NCI-H1436 (cell line): ENCODE measurements around the gene MEIS3.

ENCODE experiments used
- DNase-seq: peaks from one replicate; lab custom pipeline; 2025; lab: John Stamatoyannopoulos, UW

MEIS3 gene

GRCh38 chr19:47435196-47435595, 15.9 kb upstream of the MEIS3 start:
- no peak for DNase-seq

- DNase-seq = no peak
Observed at GRCh38 chr19:47434088-47434487, 14.8 kb upstream of the MEIS3 start.

- no peak for DNase-seq
Observed at GRCh38 chr19:47433121-47433520, 13.8 kb upstream of the MEIS3 start.

GRCh38 chr19:47432499-47432898, 13.2 kb upstream of the MEIS3 start:
- DNase-seq = no peak

- DNase-seq = no peak
Observed at GRCh38 chr19:47432091-47432490, 12.8 kb upstream of the MEIS3 start.

- no peak for DNase-seq
Observed at GRCh38 chr19:47430041-47430802, 10.9 kb upstream of the MEIS3 start.

- DNase-seq = no peak
Observed at GRCh38 chr19:47429140-47429793, 9.9 kb upstream of the MEIS3 start.

GRCh38 chr19:47428177-47428894, 9.0 kb upstream of the MEIS3 start:
- DNase-seq = peak; percentile 100

GRCh38 chr19:47427241-47428176, 8.2 kb upstream of the MEIS3 start:
- peak; percentile 79 for DNase-seq

- no peak for DNase-seq
Observed at GRCh38 chr19:47423203-47423882, 4.0 kb upstream of the MEIS3 start.

- no peak for DNase-seq
Observed at GRCh38 chr19:47422417-47423163, 3.3 kb upstream of the MEIS3 start.

- peak; percentile 63 for DNase-seq
Observed at GRCh38 chr19:47421844-47422395, 2.6 kb upstream of the MEIS3 start.

- DNase-seq = no peak
Observed at GRCh38 chr19:47421244-47421786, 2.0 kb upstream of the MEIS3 start.

GRCh38 chr19:47419789-47420188, 462 bp upstream of the MEIS3 start:
- no peak for DNase-seq

- no peak for DNase-seq
Observed at GRCh38 chr19:47418692-47419029, 666 bp downstream of the MEIS3 start.

- DNase-seq = no peak
Observed at GRCh38 chr19:47417746-47418691, 1.3 kb downstream of the MEIS3 start.

- no peak for DNase-seq
Observed at GRCh38 chr19:47417107-47417745, 2.1 kb downstream of the MEIS3 start.

GRCh38 chr19:47416643-47416985, 2.7 kb downstream of the MEIS3 start:
- DNase-seq = no peak
